ENCODE measurements around the gene KIF18B. TPM values are rescaled to one million over a fixed set of nuclear protein-coding genes. Genes with fewer than 3 reads are reported as not detected.

Gene KIF18B
- total and polyA plus RNA-seq, 8 donors = 0.05 to 0.53 (median 0.14) TPM; not detected in 1

DNA sequence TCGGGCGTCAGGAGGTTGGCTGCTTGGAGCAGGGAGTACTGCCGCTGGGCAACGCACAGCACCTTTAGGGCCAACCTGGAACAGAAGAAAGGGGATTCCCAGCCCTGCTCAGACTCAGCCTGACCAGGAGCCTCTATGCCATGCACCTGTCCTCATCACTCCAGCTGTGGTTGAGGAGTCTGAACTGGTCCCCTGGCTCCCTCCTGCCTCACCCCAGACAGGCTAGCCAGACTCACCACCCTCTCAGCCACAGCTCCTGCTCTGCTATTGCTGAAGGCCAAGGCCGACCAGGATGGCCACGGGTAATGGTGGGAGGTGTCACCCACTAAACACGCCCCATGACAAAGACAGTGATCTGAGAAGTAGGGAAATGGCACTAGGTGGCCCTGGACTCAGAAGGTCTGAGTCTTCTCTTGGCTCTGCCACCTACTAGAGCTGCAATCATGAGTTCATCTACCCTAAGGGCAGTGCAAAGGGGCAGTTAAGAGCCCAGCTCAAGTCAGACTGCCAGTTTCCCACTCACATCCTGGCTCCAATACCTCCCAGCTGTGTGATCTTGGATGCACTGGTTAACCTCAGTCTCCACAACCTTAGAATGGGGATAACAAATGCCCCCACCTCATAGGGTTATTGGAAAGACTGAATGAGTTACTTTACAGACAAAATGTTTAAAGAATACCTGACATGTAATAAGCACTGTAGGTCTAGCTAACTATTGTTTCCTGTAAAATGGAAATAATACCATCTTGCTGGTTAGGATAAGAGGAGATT, 18.4 kb downstream of the KIF18B start:
- Histone ChIP-seq H3K36me3 (no peaks in the 10 kb centered on the region), H3K4me3 (no peak overlapping the region), H3K27ac (no peak overlapping the region), H3K9me3 (no peaks in the 10 kb centered on the region), H3K27me3 (no peaks in the 10 kb centered on the region), H3K4me1 (no peaks in the 10 kb centered on the region)
- TF ChIP-seq, protein P1, sequence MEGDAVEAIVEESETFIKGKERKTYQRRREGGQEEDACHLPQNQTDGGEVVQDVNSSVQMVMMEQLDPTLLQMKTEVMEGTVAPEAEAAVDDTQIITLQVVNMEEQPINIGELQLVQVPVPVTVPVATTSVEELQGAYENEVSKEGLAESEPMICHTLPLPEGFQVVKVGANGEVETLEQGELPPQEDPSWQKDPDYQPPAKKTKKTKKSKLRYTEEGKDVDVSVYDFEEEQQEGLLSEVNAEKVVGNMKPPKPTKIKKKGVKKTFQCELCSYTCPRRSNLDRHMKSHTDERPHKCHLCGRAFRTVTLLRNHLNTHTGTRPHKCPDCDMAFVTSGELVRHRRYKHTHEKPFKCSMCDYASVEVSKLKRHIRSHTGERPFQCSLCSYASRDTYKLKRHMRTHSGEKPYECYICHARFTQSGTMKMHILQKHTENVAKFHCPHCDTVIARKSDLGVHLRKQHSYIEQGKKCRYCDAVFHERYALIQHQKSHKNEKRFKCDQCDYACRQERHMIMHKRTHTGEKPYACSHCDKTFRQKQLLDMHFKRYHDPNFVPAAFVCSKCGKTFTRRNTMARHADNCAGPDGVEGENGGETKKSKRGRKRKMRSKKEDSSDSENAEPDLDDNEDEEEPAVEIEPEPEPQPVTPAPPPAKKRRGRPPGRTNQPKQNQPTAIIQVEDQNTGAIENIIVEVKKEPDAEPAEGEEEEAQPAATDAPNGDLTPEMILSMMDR (IDR thresholded peaks at IDR 0.05) = no peak
- 82 to 83% methylated on average over 7 of the region's 7 CpGs for WGBS, 2 donors
- intact Hi-C loops (cut with DNase I) = loop anchor here in 2 of 3 donors (10.0 kb wide), 2 partner anchors 96 to 186 kb away; no protein-coding TSS in a partner anchor
- FAIRE-seq (no peak), DNase-seq (peak in 1 of 6 donors; percentile 41), ATAC-seq (no peak)

DNA sequence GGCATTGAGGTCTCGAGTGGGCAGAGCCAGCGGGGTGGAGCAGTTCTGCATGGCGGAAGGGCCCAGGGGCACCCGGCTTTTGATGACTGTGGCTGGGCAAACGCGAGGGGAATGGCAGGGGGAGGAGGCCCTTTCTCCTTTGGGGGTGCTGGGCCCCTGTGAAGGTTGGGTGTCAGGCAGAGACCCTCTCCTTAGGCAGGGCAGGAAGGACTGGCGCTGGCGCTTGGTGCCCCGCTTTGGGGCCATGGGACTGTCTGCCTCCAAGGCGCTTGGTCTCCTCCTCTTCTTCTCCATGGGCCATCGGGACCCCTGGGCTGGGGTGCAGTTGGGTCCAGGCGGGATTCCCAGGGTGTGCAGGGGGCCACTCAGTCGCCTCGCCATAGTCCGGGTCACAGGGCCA, 19.4 kb downstream of the KIF18B start:
- Histone ChIP-seq H3K9me3 (no peaks in the 10 kb centered on the region), H3K4me1 (no peaks in the 10 kb centered on the region), H3K27ac (no peak overlapping the region), H3K27me3 (no peaks in the 10 kb centered on the region), H3K4me3 (no peak overlapping the region), H3K36me3 (no peaks in the 10 kb centered on the region)
- intact Hi-C loops (cut with DNase I) = loop anchor here in 2 of 3 donors (10.0 kb wide), 2 partner anchors 97 to 187 kb away; no protein-coding TSS in a partner anchor
- WGBS, 2 donors = 95% methylated on average over 15 of the region's 15 CpGs
- no peak for FAIRE-seq
- no peak for ATAC-seq
- TF ChIP-seq, protein P1 (IDR thresholded peaks at IDR 0.05) = no peak
- DNase-seq = peak in 2 of 6 donors; percentile 36 to 51

- TF ChIP-seq, protein P1 (IDR thresholded peaks at IDR 0.05) = no peak
- Histone ChIP-seq H3K27ac (no peak overlapping the region), H3K9me3 (no peaks in the 10 kb centered on the region), H3K36me3 (no peaks in the 10 kb centered on the region), H3K4me1 (no peaks in the 10 kb centered on the region), H3K4me3 (no peak overlapping the region), H3K27me3 (no peaks in the 10 kb centered on the region)
- intact Hi-C loops (cut with DNase I) = loop anchor here in 2 of 3 donors (10.0 kb wide), 2 partner anchors 97 to 187 kb away; no protein-coding TSS in a partner anchor
- ATAC-seq (no peak), DNase-seq (peak in 1 of 6 donors; percentile 21), FAIRE-seq (no peak)
- 96 to 98% methylated on average over 3 of the region's 3 CpGs for WGBS, 2 donors
Observed at GRCh38 chr17:44927696-44928095, 19.9 kb downstream of the KIF18B start.

DNA sequence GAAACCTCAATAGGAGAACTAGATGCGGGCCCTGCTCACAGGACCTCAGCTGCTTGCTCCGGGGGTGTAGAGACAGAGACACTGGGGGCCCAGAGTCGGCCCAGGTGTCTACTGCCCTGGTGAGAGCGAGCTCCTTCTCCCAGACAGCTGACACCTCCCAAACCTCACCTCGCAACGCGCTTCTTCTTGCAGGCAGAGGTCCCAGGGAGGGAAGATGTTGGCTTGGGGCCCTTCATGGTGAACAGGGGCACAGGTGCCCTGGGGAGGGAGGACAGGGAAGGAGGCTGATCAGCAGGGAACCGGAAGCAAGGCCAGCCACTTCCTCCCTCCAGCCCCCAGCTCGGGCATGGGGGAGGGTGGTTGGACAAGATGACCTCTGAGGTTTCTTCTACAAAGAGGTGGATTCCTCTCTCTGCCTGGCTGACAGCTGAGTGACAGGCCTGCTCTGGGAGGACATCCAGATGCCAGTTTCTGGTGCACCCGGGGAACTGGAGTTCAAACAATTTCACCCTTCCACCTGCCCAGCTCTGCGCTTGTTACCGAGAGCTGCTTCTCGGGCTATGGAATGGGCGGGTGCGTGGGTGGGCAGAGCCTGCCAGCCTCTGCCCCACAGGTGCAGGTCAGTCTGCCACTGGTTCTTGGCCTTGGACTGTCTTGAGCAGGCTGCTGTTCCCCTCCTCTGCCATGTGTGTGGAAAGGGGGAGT, 20.6 kb downstream of the KIF18B start:
- H3K27ac ChIP-seq = no peak overlapping the region
- H3K4me1 ChIP-seq = no peaks in the 10 kb centered on the region
- no peak for DNase-seq
- FAIRE-seq = no peak
- TF ChIP-seq, protein P1 (IDR thresholded peaks at IDR 0.05) = no peak
- WGBS, 2 donors = 90 to 91% methylated on average over 14 to 15 of the region's 15 CpGs
- H3K27me3 ChIP-seq = no peaks in the 10 kb centered on the region
- no peak for ATAC-seq
- H3K4me3 ChIP-seq = no peak overlapping the region
- no peaks in the 10 kb centered on the region for H3K36me3 ChIP-seq
- intact Hi-C loops (cut with DNase I) = loop anchor here in 2 of 3 donors (10.0 kb wide), 2 partner anchors 98 to 188 kb away; no protein-coding TSS in a partner anchor
- H3K9me3 ChIP-seq = no peaks in the 10 kb centered on the region

Data from pancreas (tissue), 10 donors.